ENCODE measurements around the gene PPP6R2.
"Not testable (repeated sequence)": the region's sequence is repeated elsewhere in the genome, so short reads cannot be mapped to it uniquely, and the experiment has no call there.

The PPP6R2 gene

DNA sequence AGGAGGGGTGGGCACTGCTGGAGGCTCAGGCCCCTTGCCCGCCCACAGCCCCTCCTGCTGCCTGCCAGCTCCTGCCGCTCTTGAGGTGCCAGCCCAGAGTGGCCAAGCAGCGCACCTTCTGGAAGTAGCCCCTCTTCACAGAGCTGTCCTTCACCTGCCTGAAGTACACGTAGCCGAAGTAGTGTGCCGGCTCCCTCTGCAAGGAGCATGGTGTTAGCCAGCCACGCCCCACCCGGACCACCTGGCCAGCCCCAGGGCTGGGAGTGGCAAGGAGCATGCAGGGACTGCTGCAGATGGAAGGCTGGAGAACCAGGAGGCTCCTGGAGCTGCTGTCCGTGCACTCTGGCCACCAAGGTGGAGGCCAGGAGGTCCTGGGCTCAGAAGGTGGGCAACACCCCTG, 25.9 kb upstream of the PPP6R2 start:
- DNase-seq (ENCODE audit: low spot score): no peak

- DNase-seq (ENCODE audit: low spot score): no peak
Measured at GRCh38 chr22:50317674-50318073, 25.5 kb upstream of the PPP6R2 start.

GRCh38 chr22:50318356-50318697, 24.8 kb upstream of the PPP6R2 start:
- DNase-seq (ENCODE audit: low spot score): no peak

GRCh38 chr22:50318698-50319411, 24.3 kb upstream of the PPP6R2 start:
- DNase-seq (ENCODE audit: low spot score): no peak

GRCh38 chr22:50319503-50319951, 23.6 kb upstream of the PPP6R2 start:
- no peak for DNase-seq (ENCODE audit: low spot score)

DNA sequence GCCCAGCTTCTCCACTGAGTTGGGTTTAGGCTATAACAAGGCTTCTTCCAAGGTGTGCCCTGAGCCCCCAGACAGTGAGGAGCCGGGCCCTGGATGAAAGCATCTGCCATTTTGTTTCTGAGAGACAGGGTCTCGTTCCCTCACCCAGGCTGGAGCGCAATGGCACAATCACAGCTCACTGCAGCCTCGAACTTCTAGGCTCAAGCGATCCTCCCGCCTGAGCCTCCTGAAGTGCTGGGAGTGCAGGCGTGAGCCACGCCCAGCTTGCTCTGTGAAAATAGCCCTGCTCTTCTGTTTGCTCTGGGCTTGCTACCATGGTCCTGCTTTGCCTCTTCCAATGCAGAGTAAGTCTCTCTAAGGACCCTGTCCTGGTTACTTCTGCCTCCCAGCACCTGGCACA, 23.0 kb upstream of the PPP6R2 start:
- no peak for DNase-seq (ENCODE audit: low spot score)

DNA sequence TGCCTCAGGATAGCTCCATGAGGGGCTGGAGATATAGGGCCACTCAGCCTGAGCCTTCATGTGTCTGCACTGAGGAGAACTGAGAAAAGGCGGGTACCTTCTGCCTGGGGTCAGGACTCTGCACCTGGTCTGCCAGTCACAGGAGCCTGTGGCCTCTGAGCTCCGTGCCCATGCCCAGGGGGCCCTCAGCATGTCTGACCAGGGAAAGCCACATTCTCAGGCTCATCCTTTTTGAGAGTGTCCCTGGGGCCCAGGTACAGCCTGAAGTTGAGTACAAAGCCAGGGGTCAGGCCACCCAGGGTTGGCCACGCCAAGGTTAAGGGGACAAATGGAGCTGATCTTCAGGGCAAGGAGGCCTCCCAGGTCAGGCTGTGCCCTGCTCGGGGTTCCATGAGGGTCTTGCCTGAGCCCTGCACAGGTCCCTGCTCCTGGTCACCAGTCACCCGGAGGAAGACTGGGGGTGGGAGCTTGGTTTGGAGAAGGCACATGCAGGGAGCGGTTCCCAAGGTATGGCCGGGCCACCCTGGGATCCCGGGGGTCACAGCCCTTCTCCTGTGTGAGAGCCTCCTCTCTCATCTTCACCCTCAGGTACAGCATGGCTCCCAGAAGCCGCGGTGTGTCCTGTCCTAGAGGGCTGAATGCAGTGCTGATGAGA, 22.3 kb upstream of the PPP6R2 start:
- no peak for DNase-seq (ENCODE audit: low spot score)

DNA sequence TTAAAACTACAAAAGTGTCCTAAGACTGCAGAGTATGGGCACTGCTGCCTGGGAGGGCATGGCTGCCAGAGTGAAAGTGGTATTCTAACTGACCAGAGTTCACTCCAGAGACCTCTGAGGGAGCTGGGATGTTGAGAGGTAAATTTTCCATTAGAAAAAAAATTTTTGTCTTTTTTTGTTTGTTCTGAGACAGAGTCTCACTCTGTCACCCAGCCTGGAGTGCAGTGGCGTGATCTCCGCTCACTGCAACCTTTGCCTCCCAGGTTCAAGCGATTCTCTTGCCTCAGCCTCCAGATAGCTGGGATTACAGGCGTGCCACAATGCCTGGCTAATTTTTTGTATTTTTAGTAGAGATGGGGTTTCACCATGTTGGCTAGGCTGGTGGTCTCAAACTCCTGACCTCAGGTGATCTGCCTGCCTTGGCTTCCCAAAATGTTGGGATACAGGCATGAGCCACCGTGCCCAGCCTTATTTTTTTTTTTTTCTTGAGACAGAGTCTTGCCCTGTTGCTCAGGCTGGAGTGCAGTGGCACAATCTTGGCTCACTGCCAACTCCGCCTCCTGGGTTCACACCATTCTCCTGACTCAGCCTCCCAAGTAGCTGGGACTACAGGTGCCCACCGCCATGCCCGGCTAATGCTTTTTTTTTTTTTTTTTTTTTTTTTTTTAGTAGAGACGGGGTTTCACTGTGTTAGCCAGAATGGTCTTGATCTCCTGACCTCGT, 20.6 kb upstream of the PPP6R2 start:
- DNase-seq (ENCODE audit: low spot score): not testable (repeated sequence)

GRCh38 chr22:50323900-50324299, 19.2 kb upstream of the PPP6R2 start:
- no peak for DNase-seq (ENCODE audit: low spot score)

DNA sequence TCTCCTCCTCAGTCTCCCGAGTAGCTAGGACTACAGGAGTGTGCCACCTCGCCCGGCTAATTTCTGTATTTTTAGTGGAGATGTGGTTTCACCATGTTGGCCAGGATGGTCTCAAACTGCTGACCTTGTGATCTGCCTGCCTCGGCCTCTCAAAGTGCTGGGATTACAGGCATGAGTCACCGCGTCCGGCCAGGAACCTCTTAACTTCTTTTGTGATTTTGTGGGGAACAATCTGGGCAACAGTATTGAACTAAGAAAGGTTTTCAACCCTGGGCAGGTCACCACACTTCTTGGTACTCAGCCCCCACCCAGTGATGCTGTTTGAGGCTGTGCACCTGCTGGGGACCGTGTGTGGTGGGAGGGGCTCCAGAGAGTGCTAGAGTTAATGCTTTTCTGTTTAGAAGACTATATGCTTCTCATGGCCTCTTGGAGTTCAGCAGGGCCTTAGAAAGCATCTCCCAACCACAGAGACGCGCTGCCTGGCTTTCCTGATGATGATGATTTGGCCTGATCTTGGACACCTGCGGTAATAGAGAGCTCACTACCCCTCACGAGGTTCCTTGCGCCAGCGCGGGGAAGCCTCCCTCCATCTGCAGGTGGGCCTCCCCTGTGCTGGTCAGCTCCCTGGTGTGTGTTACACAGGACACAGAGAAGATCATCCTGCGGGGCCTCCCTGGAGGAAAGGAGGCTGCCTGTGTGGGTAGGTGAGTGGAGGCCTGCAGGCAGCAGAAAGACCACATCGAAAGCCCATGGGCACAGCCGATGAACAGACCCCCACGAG, 17.5 kb upstream of the PPP6R2 start:
- no peak for DNase-seq (ENCODE audit: low spot score)

DNA sequence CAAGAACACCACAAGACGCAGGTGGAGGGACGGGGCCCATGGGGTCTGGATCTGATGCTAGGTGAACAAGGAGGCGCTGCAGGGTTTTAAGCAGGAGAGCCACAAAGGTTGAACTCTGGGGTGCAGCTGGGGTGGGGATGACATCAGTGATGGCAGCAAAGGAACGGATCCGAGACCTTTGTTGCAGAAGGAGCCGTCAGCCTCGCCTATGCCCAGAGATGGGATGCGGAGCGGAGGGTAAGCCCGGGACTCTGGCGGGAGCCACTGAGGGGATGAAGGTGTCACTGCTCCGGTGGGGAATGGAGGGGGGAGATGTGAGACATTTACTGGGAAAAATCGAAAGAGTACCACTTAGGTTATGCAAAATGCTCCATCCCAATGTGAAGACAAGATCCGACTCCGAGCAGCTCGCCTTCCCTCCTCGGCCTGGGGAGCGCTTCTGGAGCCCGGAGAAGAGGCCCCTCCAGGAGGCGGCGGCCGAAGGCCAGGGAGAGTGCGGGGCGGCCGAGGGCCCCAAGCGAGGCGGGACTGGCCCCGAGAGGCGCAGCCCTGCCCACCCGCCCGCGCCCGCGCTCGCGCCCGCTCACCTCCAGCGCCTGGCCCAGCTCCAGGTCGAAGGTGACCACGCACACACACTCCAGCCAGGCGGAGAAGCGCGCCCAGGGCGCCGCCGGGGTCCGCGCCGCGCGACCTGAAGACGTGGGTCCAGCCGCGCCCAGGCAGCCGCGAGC, 16.7 kb upstream of the PPP6R2 start:
- DNase-seq (ENCODE audit: low spot score): no peak

GRCh38 chr22:50326956-50327710, 16.0 kb upstream of the PPP6R2 start, which contains the start of gene DENND6B:
Gene DENND6B (minus strand): TSS chr22:50327012. CDS start chr22:50326988, 24 bp downstream.
- DNase-seq (ENCODE audit: low spot score): peak; percentile 62

GRCh38 chr22:50327711-50328019, 15.5 kb upstream of the PPP6R2 start:
- DNase-seq (ENCODE audit: low spot score): no peak

GRCh38 chr22:50329236-50329635, 13.9 kb upstream of the PPP6R2 start:
- DNase-seq (ENCODE audit: low spot score): no peak

DNA sequence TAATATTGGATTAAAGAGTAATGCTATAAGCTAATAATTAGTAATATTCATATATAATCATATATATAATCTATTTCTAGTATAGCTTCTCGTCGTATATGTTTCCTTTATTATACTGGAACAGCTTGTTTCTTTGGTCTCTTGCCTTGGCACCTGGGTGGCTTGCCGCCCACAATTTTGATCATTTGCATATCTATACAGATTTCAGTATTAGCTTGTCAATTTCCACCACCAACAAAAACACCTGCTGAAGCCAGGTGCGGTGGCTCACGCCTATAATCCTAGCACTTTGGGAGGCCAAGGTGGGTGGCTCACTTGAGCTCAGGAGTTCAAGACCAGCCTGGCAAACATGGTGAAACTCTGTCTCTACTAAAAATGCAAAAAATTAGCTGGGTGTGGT, 8.7 kb upstream of the PPP6R2 start:
- not testable (repeated sequence) for DNase-seq (ENCODE audit: low spot score)

DNA sequence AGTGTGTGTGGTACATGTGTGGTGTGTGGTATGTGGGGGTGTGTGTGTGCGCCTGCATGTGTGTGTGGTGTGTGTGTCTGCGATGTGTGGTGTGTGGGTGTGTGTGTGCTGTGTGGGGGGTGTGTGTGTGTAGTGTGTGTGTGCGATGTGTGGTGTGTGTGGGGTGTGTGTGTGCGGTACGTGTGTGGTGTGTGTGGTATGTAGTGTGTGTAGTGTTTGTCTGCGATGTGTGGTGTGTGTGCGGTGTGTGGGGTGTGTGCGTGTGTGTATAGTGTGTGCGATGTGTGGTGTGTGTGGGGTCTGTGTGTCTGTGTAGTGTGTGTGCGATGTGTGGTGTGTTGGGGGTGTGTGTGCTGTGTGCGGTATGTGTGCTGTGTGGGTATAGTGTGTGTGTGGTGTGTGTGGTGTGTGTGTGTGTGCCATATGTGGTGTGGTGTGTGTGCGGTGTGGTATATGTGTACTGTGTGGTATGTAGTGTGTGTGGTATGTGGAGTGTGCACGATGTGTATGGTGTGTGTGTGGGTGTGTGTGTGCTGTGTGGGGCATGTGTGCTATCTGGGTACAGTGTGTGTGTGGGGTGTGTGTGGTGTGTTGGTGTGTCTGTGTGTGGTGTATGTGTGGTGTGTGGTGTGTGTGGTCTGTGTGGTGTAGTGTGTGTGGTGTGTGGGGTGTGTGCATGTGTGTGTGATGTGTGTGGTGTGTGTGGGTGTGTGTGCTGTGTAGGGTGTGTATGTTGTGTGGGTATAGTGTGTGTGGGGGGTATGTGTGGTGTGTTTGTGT, 5.7 kb upstream of the PPP6R2 start:
- no peak for DNase-seq (ENCODE audit: low spot score)

GRCh38 chr22:50338042-50338573, 5.0 kb upstream of the PPP6R2 start:
- DNase-seq (ENCODE audit: low spot score): no peak

- no peak for DNase-seq (ENCODE audit: low spot score)
Measured at GRCh38 chr22:50338860-50339462, 4.2 kb upstream of the PPP6R2 start.

All from CD4-positive, alpha-beta T cell treated with Interleukin-6 at 100 ng/mL for 8 hours (primary cell).